C1 segment of cervical spinal cord (tissue), 14 donors: ENCODE data around the gene TRIM56.
"Not testable (repeated sequence)": the region's sequence is repeated elsewhere in the genome, so short reads cannot be mapped to it uniquely, and the experiment has no call there.

Experiments
- DNase-seq, 14 donors: peaks; one replicate each; lab custom pipeline; 2025; lab: John Stamatoyannopoulos, UW

TRIM56 gene

DNA sequence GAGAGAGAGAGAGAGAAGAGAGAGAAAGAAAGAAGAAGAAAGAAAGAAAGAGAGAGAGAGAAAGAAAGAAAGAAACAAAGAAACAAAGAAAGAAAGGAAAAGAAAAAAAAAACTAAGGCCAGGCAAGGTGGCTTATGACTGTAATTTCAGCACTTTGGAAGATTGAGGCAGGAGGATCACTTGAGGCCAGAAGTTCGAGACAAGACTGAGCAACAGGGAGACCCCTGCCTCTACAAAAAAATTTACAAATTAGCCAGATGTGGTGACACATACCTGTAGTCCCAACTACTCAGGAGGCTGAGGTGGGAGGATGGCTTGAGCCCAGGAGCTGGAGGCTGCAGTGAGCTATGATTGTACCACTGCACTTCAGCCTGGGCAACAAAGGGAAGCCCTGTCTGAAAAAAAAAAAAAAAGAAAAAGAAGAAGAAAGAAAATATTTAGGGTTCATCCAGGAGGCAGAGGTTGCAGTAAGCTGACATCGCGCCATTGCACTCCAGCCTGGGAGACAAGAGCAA, 44.4 kb downstream of the TRIM56 start:
- DNase-seq, result no peak

DNA sequence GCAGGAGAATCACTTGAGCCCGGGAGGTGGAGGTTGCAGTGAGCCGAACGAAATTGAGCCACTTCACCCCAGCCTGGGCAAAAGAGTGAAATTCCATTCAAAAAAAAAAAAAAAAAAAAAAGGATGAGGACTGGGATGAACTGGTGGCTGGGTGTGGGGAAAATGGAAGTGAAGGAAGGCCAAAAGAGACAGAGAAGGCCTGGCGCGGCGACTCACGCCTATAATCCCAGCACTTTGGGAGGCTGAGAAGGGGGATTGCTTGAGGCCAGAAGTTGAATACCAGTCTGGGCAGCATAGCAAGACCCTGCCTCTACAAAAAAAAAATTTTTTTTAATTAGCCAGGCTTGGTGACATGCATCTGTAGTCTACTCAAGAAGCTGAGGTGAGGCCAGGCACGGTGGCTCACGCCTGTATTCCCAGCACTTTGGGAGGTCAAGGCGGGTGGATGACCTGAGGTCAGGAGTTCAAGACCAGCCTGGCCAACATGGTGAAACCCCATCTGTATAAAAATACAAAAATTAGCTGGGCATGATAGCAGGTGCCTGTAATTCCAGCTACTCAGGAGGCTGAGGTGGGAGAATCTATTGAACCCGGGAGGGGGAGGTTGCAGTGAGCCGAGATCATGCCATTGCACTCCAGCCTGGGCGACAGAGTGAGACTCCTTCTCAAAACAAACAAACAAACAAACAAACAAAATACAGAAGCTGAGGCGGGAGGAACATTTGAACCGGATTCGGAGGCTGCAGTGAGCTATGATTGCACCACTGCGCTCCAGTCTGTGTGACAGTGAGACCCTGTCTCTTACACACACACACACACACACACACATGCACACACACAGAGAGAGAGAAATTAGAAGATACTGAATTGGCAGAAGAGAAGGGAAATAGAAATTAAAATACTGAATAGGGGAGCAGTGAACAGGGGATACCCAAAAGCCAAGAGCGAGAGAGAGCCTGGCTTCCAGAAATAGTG, 47.6 kb downstream of the TRIM56 start:
- not testable (repeated sequence) for DNase-seq

DNA sequence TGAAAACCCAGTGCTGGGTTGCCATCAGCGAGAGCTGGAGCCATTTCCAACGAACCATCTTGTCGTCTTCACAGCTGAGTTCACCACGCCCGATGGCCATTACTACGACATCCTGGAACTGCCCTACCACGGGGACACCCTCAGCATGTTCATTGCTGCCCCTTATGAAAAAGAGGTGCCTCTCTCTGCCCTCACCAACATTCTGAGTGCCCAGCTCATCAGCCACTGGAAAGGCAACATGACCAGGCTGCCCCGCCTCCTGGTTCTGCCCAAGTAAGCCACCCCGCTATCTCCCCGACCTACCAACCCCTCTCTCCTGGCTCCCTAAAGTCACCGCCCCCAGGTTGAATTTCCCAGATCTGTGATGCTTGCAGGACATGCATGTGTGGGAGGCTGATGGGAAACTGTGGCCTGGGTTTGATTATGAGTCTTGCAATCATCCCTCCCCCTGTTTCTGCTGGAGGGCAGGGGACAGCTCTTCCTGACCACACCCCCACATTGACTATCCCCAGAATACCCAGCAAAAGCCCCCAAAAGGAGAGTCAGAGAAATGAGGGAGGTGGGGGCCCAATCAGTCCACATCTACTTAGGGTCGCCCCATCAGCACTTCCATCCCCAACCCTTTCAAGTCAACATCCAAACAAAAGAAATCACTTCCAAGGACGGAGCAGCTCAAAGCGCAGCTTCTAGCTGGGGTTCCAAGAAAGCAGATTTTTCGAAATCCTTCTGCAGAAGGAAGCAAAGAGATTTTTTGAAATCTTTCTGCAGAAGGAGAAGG, 48.5 kb downstream of the TRIM56 start:
- DNase-seq, result no peak

DNA sequence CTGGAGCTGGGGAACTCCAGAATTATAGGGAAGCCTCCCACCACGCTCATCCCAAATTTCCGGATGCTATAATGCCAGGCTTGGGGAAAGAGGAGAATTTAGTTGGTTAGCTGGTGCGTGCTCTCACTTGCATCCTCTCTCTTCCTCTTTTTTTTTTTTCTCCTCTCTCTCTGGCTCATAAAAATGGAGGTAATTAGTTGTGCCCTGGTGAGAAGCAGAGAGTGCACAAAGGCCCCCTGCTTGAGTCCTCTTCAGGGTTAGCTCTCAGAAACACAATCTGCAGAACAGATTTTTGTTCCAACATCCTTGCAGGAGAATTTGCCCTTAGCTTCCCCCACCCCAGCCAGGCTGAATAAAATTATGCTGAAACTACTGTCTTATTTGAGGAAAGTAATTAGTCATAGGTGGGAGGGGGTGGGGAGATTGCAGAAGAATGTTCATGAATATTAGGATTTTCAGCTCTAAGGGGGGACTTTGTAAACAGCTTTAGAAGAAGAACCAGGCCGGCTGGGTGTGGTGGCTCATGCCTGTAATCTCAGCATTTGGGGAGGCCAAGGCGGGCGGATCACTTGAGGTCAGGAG, 49.2 kb downstream of the TRIM56 start:
- DNase-seq, result no peak

DNA sequence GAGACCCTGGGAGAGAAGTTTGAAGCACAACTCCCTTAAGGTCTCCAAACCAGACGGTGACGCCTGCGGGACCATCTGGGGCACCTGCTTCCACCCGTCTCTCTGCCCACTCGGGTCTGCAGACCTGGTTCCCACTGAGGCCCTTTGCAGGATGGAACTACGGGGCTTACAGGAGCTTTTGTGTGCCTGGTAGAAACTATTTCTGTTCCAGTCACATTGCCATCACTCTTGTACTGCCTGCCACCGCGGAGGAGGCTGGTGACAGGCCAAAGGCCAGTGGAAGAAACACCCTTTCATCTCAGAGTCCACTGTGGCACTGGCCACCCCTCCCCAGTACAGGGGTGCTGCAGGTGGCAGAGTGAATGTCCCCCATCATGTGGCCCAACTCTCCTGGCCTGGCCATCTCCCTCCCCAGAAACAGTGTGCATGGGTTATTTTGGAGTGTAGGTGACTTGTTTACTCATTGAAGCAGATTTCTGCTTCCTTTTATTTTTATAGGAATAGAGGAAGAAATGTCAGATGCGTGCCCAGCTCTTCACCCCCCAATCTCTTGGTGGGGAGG, 52.5 kb downstream of the TRIM56 start:
- no peak for DNase-seq

DNA sequence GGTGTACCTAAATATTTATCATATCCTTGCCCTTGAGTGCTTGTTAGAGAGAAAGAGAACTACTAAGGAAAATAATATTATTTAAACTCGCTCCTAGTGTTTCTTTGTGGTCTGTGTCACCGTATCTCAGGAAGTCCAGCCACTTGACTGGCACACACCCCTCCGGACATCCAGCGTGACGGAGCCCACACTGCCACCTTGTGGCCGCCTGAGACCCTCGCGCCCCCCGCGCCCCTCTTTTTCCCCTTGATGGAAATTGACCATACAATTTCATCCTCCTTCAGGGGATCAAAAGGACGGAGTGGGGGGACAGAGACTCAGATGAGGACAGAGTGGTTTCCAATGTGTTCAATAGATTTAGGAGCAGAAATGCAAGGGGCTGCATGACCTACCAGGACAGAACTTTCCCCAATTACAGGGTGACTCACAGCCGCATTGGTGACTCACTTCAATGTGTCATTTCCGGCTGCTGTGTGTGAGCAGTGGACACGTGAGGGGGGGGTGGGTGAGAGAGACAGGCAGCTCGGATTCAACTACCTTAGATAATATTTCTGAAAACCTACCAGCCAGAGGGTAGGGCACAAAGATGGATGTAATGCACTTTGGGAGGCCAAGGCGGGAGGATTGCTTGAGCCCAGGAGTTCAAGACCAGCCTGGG, 53.1 kb downstream of the TRIM56 start:
- peak in 8 of 14 donors; percentile 9 to 79 (median 32) for DNase-seq

DNA sequence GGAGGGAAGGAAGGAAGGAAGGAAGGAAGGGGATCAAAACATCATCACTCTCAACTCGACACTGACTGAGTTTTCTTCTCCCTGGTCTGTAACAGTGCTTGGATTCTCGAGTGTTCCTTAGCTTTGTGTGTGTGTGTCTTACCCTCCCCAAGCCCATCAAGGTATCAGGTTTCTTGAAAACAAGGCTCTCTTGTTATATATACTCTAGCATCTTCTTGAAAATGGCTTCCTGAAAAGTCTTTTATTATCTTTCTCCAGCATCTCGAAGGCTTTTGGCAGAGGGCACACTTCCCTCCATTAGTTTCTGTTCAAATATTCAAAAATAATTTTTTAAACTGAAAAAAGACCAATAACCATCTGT, 55.0 kb downstream of the TRIM56 start:
- DNase-seq, result no peak

DNA sequence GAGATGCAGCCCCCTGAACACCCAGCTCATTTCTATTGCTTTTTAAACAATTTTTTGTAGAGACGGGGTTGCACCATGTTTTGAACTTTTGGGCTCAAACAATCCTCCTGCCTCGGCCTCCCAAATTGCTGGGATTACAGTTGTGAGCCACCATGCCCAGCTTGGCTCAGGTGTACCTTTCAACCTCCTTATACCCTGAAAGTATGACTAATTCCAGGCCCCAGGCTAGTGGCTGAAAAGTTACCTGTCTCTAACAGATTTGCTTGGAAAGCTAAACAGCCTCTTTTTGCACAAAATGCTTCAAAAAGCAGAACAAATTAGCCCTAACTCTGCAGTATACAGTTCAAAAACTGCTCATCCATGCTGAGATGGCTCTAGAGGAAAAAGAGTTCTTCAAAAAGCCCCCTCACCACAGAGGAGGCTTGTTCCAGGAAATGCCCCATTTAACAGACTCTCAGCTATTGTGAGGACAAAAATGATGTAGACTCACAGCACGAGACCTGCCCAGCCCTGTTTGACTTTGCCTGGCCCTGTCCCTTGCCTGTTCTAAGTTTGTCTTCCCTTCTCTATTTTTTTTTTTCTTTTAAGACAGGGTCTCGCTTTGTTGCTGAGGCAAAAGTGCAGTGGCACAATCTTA, 55.6 kb downstream of the TRIM56 start:
- DNase-seq, result no peak
